DND-41 (cell line): ENCODE results near the gene CCNI2.

Source experiments
- ATAC-seq: fragments of 200-7000 bp; cut with Tn5 transposase; 3 replicates; pipeline ENCODE4 v1.9.1; 2021; ENCODE audit warnings: low read depth; ENCODE audit not compliant: insufficient read depth
- DNase-seq: peaks from one replicate; pipeline ENCODE4 v3.0.0-alpha.2; 2020
- H2AFZ ChIP-seq: 2 replicates; pipeline ENCODE4 v1.6.0; 2012; ENCODE audit warnings: low read depth, low read length
- H3K27ac ChIP-seq: 2 replicates; pipeline ENCODE4 v1.5.1; 2012; ENCODE audit warnings: low read length, inconsistent platforms
- H3K27me3 ChIP-seq: fragments of 200-600 bp; sonication (generic); 2 replicates; pipeline ENCODE4 v1.6.0; 2012; ENCODE audit warnings: low read length, mild to moderate bottlenecking, inconsistent platforms; ENCODE audit not compliant: insufficient read depth, poor library complexity
- H3K36me3 ChIP-seq: 2 replicates; pipeline ENCODE4 v1.5.1; 2012; ENCODE audit warnings: low read length, inconsistent platforms; ENCODE audit not compliant: insufficient read depth
- H3K4me1 ChIP-seq: 2 replicates; pipeline ENCODE4 v1.5.1; 2012; ENCODE audit warnings: mild to moderate bottlenecking, low read length; ENCODE audit not compliant: insufficient read depth
- H3K4me2 ChIP-seq: 2 replicates; pipeline ENCODE4 v1.6.0; 2012; ENCODE audit warnings: mild to moderate bottlenecking, moderate library complexity, low read length, inconsistent platforms; ENCODE audit not compliant: insufficient read depth
- H3K4me3 ChIP-seq, 2 experiments: fragments of 200-600 bp in 1 of 2; shearing (Covaris generic) in 1 of 2; 2 replicates each; pipeline ENCODE4 v1.5.1; 2012 to 2016; ENCODE audit warnings: inconsistent platforms in 2 of 2, low read length in 2 of 2, mild to moderate bottlenecking in 2 of 2, low read depth in 1 of 2, moderate library complexity in 1 of 2
- H3K79me2 ChIP-seq: 2 replicates; pipeline ENCODE4 v1.6.0; 2012; ENCODE audit warnings: low read length, inconsistent platforms; ENCODE audit not compliant: insufficient read depth
- H3K9ac ChIP-seq: 2 replicates; pipeline ENCODE4 v1.6.0; 2012; ENCODE audit warnings: low read depth, mild to moderate bottlenecking, inconsistent platforms, low read length, moderate library complexity
- H3K9me3 ChIP-seq: 2 replicates; pipeline ENCODE4 v1.5.1; 2012; ENCODE audit warnings: low read length, moderate library complexity, mild to moderate bottlenecking, inconsistent platforms; ENCODE audit not compliant: insufficient read depth, severe bottlenecking
- H4K20me1 ChIP-seq: 2 replicates; pipeline ENCODE4 v1.6.0; 2012; ENCODE audit warnings: low read length; ENCODE audit not compliant: insufficient read depth
- EZH2 ChIP-seq: IDR thresholded peaks from 3 replicates; pipeline ENCODE4 v1.6.1; 2012; ENCODE audit warnings: borderline replicate concordance, low read depth, mild to moderate bottlenecking, moderate library complexity, low read length, inconsistent platforms; ENCODE audit not compliant: severe bottlenecking
- TF ChIP-seq, protein P1 (sequence below): IDR thresholded peaks from 2 replicates; pipeline ENCODE4 v1.5.1; 2012; ENCODE audit warnings: borderline replicate concordance, low read length, moderate library complexity, mild to moderate bottlenecking; ENCODE audit not compliant: poor library complexity, severe bottlenecking; ENCODE audit errors: extremely low read depth

The CCNI2 gene

DNA sequence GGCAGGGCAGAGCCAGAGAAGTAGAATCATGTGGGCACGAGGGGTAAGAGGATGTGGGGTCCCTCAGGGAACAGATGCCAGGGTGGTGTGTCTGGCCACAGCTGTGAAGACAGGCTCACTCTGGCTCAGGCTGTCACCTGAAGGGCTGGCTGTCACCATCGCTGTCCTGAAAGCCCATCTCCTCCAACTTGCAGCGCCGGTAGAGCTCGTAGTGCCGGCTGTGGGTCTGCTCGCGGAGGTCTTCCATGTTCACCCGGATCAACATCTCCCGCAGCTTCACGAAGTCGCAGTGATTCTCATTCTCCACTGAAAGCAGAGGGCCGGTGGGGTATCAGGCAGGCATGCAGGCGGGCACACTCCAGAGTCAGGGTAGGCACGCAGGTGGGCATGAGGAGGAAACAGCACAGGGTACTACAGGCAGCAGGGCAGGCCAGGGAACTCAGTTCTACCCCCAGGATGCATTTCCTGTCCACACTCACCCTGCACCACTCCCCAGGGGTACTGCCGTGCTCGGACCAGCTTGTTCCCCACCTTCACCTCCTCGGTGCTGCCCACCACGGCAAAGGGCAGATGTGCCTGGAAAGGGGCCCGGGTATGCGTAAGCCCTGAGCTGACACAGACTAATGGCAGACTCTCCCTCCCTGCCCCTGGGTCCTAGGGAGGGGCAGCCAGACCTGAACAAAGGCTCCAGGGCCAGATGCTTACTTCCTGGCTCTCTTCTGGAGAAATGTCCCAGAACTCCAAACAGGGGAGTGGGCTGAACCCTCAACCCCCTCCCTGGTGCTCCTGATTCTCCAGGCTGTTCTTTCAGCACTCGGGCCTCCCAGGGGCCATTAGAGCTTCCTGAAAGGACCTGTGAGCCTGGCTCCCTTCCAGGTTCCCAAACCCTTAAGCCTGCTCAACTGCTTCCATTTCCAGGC lies 14.4 kb downstream of the CCNI2 start:
- H3K36me3 ChIP-seq: peaks cover 75% of the 10 kb centered on the region
- no peak for TF ChIP-seq EZH2
- TF ChIP-seq, protein P1, sequence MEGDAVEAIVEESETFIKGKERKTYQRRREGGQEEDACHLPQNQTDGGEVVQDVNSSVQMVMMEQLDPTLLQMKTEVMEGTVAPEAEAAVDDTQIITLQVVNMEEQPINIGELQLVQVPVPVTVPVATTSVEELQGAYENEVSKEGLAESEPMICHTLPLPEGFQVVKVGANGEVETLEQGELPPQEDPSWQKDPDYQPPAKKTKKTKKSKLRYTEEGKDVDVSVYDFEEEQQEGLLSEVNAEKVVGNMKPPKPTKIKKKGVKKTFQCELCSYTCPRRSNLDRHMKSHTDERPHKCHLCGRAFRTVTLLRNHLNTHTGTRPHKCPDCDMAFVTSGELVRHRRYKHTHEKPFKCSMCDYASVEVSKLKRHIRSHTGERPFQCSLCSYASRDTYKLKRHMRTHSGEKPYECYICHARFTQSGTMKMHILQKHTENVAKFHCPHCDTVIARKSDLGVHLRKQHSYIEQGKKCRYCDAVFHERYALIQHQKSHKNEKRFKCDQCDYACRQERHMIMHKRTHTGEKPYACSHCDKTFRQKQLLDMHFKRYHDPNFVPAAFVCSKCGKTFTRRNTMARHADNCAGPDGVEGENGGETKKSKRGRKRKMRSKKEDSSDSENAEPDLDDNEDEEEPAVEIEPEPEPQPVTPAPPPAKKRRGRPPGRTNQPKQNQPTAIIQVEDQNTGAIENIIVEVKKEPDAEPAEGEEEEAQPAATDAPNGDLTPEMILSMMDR: no peak
- no peak overlapping the region for H2AFZ ChIP-seq
- no peaks in the 10 kb centered on the region for H3K9me3 ChIP-seq
- no peak overlapping the region for H3K27ac ChIP-seq
- ATAC-seq (no peak), DNase-seq (no peak)
- H3K79me2 ChIP-seq: no peaks in the 10 kb centered on the region
- H3K9ac ChIP-seq: no peak overlapping the region
- no peaks in the 10 kb centered on the region for H3K27me3 ChIP-seq
- no peaks in the 10 kb centered on the region for H3K4me1 ChIP-seq
- no peak overlapping the region for H3K4me3 ChIP-seq
- peaks cover 12% of the 10 kb centered on the region for H4K20me1 ChIP-seq
- H3K4me2 ChIP-seq: no peak overlapping the region

- Histone ChIP-seq H3K27ac (no peak overlapping the region), H4K20me1 (peaks cover 15% of the 10 kb centered on the region), H3K4me1 (no peaks in the 10 kb centered on the region), H2AFZ (no peak overlapping the region), H3K4me2 (no peak overlapping the region), H3K4me3 (no peak overlapping the region), H3K36me3 (peaks cover 73% of the 10 kb centered on the region), H3K9me3 (no peaks in the 10 kb centered on the region), H3K9ac (no peak overlapping the region), H3K79me2 (peaks cover 6% of the 10 kb centered on the region; the same call in 1 of the 2 replicates), H3K27me3 (no peaks in the 10 kb centered on the region)
- DNase-seq (no peak), ATAC-seq (no peak)
- no peak for TF ChIP-seq EZH2
- TF ChIP-seq, protein P1: no peak
Observed at GRCh38 chr5:132762246-132763000, 15.2 kb downstream of the CCNI2 start.

GRCh38 chr5:132763181-132764036 lies 16.2 kb downstream of the CCNI2 start:
- Histone ChIP-seq H3K9me3 (no peaks in the 10 kb centered on the region), H4K20me1 (peaks cover 22% of the 10 kb centered on the region), H3K27ac (no peak overlapping the region), H3K79me2 (peaks cover 12% of the 10 kb centered on the region; the same call in 1 of the 2 replicates), H3K4me3 (no peak overlapping the region), H3K27me3 (no peaks in the 10 kb centered on the region), H2AFZ (no peak overlapping the region), H3K4me2 (no peak overlapping the region), H3K4me1 (no peaks in the 10 kb centered on the region), H3K36me3 (peaks cover 68% of the 10 kb centered on the region), H3K9ac (no peak overlapping the region)
- no peak for TF ChIP-seq EZH2
- TF ChIP-seq, protein P1: no peak
- DNase-seq (no peak), ATAC-seq (no peak)
